Thyroid gland (tissue), 4 donors: ENCODE data around the gene AFG3L2. TPM values are rescaled to one million over a fixed set of nuclear protein-coding genes. Genes with fewer than 3 reads are reported as not detected.
A peak's percentile ranks its signal among the peaks of the same experiment; 100 is the strongest.

Experiments used
- DNase-seq, 2 donors: peaks; one replicate each; pipeline ENCODE4 v3.0.0-alpha.2; 2019
- H3K27ac ChIP-seq, 3 donors: fragments of 200-600 bp; sonication (generic); 1 replicate in 2 of 3; 2 replicates in 1 of 3; pipeline ENCODE4 v1.5.1; 2016 to 2019; ENCODE audit warnings: mild to moderate bottlenecking in 1 of 3, moderate library complexity in 1 of 3
- H3K27me3 ChIP-seq: fragments of 200-600 bp; sonication (generic); one replicate; pipeline ENCODE4 v1.5.1; 2019
- H3K36me3 ChIP-seq, 2 donors: fragments of 200-600 bp; sonication (generic); one replicate each; pipeline ENCODE4 v1.5.1; 2016 to 2019
- H3K4me1 ChIP-seq, 2 donors: fragments of 200-600 bp; sonication (generic); one replicate each; pipeline ENCODE4 v1.5.1; 2017 to 2019
- H3K4me3 ChIP-seq, 3 donors: fragments of 200-600 bp; sonication (generic); replicated peaks in 1 of 3; 1 replicate in 2 of 3; 2 replicates in 1 of 3; pipeline ENCODE4 v1.5.1; 2016; ENCODE audit warnings: mild to moderate bottlenecking in 1 of 3
- H3K9me3 ChIP-seq: fragments of 200-600 bp; sonication (generic); one replicate; pipeline ENCODE4 v1.5.1; 2017
- POLR2A ChIP-seq, 2 donors: fragments of 450-650 bp; IDR thresholded peaks; one replicate each; pipeline ENCODE4 v1.6.1; 2017; ENCODE audit warnings: antibody characterized with exemption in 2 of 2, mild to moderate bottlenecking in 2 of 2, moderate library complexity in 1 of 2
- WGBS, 2 donors: methylation state at CpG; one replicate each; pipeline ENCODE4 v1.1.5; 2017; 5-methylcytosine and 5-hydroxymethylcytosine counted together
- intact Hi-C: fragments of 100-400 bp; cut with DNase I; formaldehyde crosslinking; loops from one replicate; pipeline ENCODE4 v1.15.1; 2023
- total RNA-seq, 4 donors: library from RNA; depleted of rRNA; stranded (reverse); fragments of >200 nt; gene quantifications; one replicate each; pipeline ENCODE4 v1.2.3, GENCODE V29; 2016
- TF ChIP-seq, protein P1 (sequence below), 6 experiments: fragments of 200-600 bp in 3 of 6; fragments of 450-650 bp in 3 of 6; sonication (generic) in 3 of 6; IDR thresholded peaks; one replicate each; pipeline ENCODE4 v1.5.1; 2016 to 2019; ENCODE audit warnings: antibody characterized with exemption in 6 of 6, mild to moderate bottlenecking in 2 of 6, inconsistent platforms in 1 of 6, moderate library complexity in 1 of 6

The AFG3L2 gene
- total RNA-seq, 4 donors from 2014 or later, result 60.9 to 92.4 (median 84.7) TPM

DNA sequence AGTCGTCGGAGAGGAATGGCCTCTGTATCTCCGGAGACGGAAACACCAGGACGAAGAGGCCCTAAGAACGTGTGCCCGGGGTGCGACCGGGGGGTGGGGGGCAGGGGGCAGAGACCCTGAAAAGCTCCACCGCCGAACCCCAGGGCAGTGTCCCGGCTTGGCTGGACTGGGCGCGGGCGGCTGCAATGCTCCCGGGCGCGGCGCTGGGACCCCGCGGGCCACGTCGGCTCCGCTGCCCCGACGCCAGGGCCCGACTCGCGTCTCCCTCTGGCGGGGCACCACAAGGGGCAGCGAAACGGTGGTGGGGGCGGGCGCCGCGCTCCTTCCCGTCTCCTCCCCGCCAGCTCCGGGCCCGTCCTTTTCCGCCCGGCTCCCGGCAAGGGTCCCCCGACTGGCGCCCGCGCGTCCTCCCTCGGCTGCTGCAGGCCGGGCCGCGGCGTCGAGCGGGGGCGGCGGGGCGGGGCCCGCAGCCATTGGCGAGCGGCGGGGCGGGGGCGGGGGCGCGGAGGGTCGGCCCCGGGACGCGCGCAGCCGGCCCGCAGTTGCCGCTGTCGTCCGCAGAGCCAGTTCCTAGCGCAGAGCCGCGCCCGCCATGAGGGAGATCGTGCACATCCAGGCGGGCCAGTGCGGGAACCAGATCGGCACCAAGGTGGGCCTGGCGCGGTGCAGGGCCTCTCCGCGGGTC lies 69.2 kb downstream of the AFG3L2 start, which contains the start of gene TUBB6:
Gene TUBB6 (plus strand): TSS at position 541 of the 685 bp plus-strand sequence. CDS start 52 bp downstream, at position 593.
- Histone ChIP-seq H3K27ac (peak within 1 kb of the TSS; percentile 74 to 92 (median 78)), H3K9me3 (no peaks in the 10 kb centered on the region), H3K4me3 (peak within 1 kb of the TSS; percentile 31 to 82 (median 44)), H3K4me1 (peaks cover 9 to 25% of the 10 kb centered on the region in 2 donors), H3K27me3 (no peaks in the 10 kb centered on the region), H3K36me3 (peaks cover 6 to 12% of the 10 kb centered on the region in 2 donors)
- intact Hi-C loops, result loop anchor here (5.0 kb wide), 1 partner anchor 36 kb away; no protein-coding TSS in a partner anchor
- peak in 1 of 2 donors; percentile 57 for TF ChIP-seq POLR2A (IDR thresholded peaks at IDR 0.05)
- TF ChIP-seq, protein P1, sequence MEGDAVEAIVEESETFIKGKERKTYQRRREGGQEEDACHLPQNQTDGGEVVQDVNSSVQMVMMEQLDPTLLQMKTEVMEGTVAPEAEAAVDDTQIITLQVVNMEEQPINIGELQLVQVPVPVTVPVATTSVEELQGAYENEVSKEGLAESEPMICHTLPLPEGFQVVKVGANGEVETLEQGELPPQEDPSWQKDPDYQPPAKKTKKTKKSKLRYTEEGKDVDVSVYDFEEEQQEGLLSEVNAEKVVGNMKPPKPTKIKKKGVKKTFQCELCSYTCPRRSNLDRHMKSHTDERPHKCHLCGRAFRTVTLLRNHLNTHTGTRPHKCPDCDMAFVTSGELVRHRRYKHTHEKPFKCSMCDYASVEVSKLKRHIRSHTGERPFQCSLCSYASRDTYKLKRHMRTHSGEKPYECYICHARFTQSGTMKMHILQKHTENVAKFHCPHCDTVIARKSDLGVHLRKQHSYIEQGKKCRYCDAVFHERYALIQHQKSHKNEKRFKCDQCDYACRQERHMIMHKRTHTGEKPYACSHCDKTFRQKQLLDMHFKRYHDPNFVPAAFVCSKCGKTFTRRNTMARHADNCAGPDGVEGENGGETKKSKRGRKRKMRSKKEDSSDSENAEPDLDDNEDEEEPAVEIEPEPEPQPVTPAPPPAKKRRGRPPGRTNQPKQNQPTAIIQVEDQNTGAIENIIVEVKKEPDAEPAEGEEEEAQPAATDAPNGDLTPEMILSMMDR (IDR thresholded peaks at IDR 0.05), result no peak
- 3% methylated on average over 8 of the region's 88 CpGs; no CpG with 5 or more reads in 1 of the 2 donors for WGBS, 2 donors
- peak; percentile 48 to 53 for DNase-seq

DNA sequence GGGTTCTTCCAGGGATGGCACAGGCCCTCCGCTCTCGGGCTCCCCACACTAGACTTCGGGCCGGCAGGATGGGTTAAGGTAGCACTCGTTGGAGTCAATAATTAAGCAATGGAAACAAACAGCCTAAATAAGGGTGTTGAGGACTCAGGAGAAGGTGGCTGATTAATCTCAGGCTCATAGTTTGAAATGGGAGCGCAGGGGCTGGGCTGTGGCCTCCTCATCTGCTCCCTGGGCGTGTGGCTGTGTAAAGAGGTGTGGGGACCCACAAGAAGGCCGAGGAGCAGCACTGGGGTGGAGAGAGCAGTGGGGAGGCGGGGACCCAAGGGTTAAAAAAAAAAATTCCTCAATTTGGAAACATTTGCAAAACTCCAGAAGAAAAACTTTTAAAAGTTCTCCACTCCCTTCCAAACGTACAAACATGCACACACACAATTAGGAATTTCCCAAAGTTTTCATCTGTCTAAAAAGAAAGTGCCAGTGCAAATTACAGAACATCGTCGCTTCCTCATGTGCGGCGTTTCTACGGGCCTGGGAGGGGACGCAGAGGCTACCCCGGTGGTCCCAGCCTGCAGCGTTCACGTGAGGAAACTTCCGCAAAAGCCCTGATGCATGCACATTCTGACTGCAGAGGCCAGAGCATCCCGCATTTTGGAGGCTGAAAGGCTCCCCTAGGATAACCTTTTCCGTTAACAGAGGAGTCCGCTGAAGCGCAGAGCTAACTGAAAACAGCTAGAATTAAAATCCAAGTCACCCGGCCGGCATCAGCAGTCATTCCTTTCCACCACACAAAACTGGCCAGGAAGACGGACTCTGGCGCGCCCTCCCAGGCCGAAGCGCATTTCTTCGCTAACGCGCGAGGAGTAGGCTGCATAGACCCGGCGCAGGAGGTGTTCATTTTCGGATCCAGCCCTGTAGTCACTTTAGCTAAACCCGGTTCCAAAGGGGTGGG lies 70.0 kb downstream of the AFG3L2 start:
- intact Hi-C loops, result loop anchor here (5.0 kb wide), 1 partner anchor 35 kb away; no protein-coding TSS in a partner anchor
- WGBS, 2 donors, result 41 to 49% methylated on average over 34 to 38 of the region's 39 CpGs
- Histone ChIP-seq H3K9me3 (no peaks in the 10 kb centered on the region), H3K4me1 (peaks cover 9 to 25% of the 10 kb centered on the region in 2 donors), H3K27ac (peak overlapping the region; percentile 55 to 92 (median 74)), H3K36me3 (peaks cover 1 to 5% of the 10 kb centered on the region in 2 donors), H3K27me3 (no peaks in the 10 kb centered on the region), H3K4me3 (peak overlapping the region in 2 of 3 donors; percentile 4 to 82)
- peak; percentile 35 to 37 for DNase-seq
- TF ChIP-seq, protein P1 (IDR thresholded peaks at IDR 0.05), result no peak
- no peak for TF ChIP-seq POLR2A (IDR thresholded peaks at IDR 0.05)

DNA sequence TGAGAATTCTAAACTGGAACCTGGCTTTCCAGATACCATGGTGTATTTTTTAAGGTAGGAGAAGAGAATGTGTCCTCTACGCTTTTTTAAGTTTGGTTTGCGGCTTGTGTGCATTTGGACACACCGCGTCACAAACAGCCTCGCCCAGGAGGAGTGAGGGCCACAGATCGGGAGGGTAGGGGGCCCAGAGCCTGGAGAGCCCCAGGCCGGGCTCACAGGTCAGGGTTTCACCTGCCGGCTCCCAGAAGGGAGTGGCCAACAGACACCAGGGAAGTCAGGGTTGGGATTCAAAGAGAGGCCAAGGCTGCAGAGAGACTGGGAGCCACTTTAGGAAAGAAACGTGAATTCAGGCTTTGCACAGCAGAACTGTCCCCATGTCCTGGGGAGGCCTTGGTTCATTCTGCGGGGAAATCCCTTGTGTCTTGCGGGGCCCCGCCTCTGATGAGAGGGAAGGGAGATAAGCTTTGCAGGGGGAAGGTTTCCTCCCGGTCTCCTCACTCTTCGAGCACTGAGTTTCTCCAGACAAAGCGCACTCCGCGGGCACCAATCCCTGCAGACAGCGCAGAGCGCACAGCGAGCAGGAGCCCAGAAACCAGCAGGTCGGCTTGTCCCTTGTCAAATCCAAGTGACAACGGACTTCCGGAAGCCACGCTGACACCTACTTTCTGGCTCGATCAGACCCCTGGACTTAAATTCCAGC lies 70.9 kb downstream of the AFG3L2 start:
- no peak for TF ChIP-seq POLR2A (IDR thresholded peaks at IDR 0.05)
- TF ChIP-seq, protein P1 (IDR thresholded peaks at IDR 0.05), result no peak
- Histone ChIP-seq H3K36me3 (no peaks in the 10 kb centered on the region), H3K27ac (no peak overlapping the region), H3K27me3 (no peaks in the 10 kb centered on the region), H3K4me1 (peaks cover 9 to 25% of the 10 kb centered on the region in 2 donors), H3K9me3 (no peaks in the 10 kb centered on the region), H3K4me3 (no peak overlapping the region)
- intact Hi-C loops, result loop anchor here (5.0 kb wide), 1 partner anchor 34 kb away; no protein-coding TSS in a partner anchor
- WGBS, 2 donors, result 90 to 95% methylated on average over 22 to 25 of the region's 25 CpGs
- DNase-seq, result no peak

DNA sequence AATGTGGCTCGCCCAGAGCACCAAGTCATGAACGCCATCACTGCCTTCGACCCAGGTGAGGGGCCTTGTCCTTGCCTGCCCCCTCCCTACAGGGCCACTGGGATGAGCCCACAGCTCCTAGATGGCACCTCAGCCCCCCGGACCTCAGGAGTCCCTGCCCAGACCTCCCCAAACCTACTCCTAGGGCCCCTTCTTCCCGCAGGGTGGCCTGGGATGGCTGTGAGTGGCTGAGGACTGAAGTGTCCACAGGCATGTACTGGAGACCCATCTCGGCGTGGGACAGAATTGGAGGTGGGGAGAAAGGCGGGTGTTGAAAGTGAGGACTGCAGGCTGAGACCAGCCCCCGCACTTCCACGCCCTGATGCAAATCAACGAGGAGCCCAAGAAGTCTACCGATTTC lies 71.8 kb downstream of the AFG3L2 start:
- Histone ChIP-seq H3K27me3 (no peaks in the 10 kb centered on the region), H3K36me3 (no peaks in the 10 kb centered on the region), H3K27ac (peak overlapping the region in 2 of 3 donors; percentile 30 to 65), H3K9me3 (no peaks in the 10 kb centered on the region), H3K4me1 (peaks cover 9 to 25% of the 10 kb centered on the region in 2 donors), H3K4me3 (no peak overlapping the region)
- TF ChIP-seq POLR2A (IDR thresholded peaks at IDR 0.05), result no peak
- TF ChIP-seq, protein P1 (IDR thresholded peaks at IDR 0.05), result no peak
- DNase-seq, result no peak
- intact Hi-C loops, result loop anchor here (5.0 kb wide), 1 partner anchor 33 kb away; no protein-coding TSS in a partner anchor
- WGBS, 2 donors, result 58 to 63% methylated on average over 12 of the region's 12 CpGs
